ENCODE measurements around the gene ATR. TPM values are rescaled to one million over a fixed set of nuclear protein-coding genes. Genes with fewer than 3 reads are reported as not detected.

The ATR gene
- total RNA-seq, 1 experiment from 2014 or later = 24.7 TPM

DNA sequence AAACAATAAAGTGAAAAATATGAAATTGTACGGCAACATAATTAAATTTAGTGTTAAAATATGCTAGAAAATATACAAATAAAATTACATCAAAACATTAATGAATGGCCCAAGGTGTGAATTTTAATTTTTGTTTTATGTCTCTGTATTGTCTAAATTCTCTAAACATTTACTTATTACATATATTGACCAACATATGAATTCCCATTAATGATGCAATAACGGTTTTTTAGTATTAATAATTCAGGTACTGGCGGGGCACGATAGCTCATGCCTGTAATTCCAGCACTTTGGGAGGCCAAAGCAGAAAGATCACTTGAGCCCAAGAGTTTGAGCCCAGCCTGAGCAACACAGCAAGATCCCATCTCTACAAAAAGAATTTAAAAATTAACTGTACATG, 110.1 kb downstream of the ATR start:
- intact Hi-C loops (cut with micrococcal nuclease) = no loop called here
- no peak for DNase-seq (ENCODE audit: low read depth, low spot score)
- no TSS peak for BruUV-seq (replicated peaks)
- no peak for ATAC-seq
- ChIA-PET CTCF (no interaction called here), POLR2A (no interaction called here), RAD21 (ENCODE audit: low non-redundant PET in 1 of 2, low total read pairs in 2 of 2, uncharacterized antibody in 2 of 2, unreplicated experiment in 2 of 2) (no interaction called here)
- no peak overlapping the region for H3K4me2 ChIP-seq (ENCODE audit: low read length)
- no peaks in the 10 kb centered on the region for H3K9me2 ChIP-seq (ENCODE audit: insufficient read depth)
- no peak overlapping the region for H3K4me3 ChIP-seq (replicated peaks in 1 of 2; ENCODE audit: low read depth in 1 of 2, low read length in 2 of 2)
- no peaks in the 10 kb centered on the region for H3K79me2 ChIP-seq (ENCODE audit: insufficient read depth, low read length)
- H3K36me3 ChIP-seq (ENCODE audit: control insufficient read depth in 1 of 2, insufficient read depth in 2 of 2, low read length in 2 of 2) = no peaks in the 10 kb centered on the region
- no peak for TF ChIP-seq EZH2phosphoT487 (IDR thresholded peaks at IDR 0.05; ENCODE audit: borderline replicate concordance)
- no peak for TF ChIP-seq ZNF274 (IDR thresholded peaks at IDR 0.05; ENCODE audit: low read depth, low read length)
- TF ChIP-seq RAD21 (IDR thresholded peaks at IDR 0.05; ENCODE audit: low read depth) = no peak
- TF ChIP-seq YY1 (IDR thresholded peaks at IDR 0.05; ENCODE audit: extremely low read depth, insufficient replicate concordance, low read depth, low read length) = no peak
- no peak for TF ChIP-seq ZBTB33 (IDR thresholded peaks at IDR 0.05; ENCODE audit: extremely low read depth, insufficient replicate concordance, low read length)
- no peak for TF ChIP-seq EGR1 (IDR thresholded peaks at IDR 0.05; ENCODE audit: low read depth)
- no peak for TF ChIP-seq SRF (IDR thresholded peaks at IDR 0.05; ENCODE audit: low read depth)
- no peak for TF ChIP-seq SIN3A (IDR thresholded peaks at IDR 0.05; ENCODE audit: low read depth)
- TF ChIP-seq POLR2AphosphoS5 (IDR thresholded peaks at IDR 0.05; ENCODE audit: low read depth, low read length) = no peak
- no peak for TF ChIP-seq JUND (IDR thresholded peaks at IDR 0.05)
- TF ChIP-seq ELF1 (IDR thresholded peaks at IDR 0.05; ENCODE audit: borderline replicate concordance, low read depth) = no peak
- no peak for TF ChIP-seq POLR2A (IDR thresholded peaks at IDR 0.05; ENCODE audit: borderline replicate concordance, extremely low read depth, insufficient read depth, insufficient read length)
- TF ChIP-seq FOSL1 (IDR thresholded peaks at IDR 0.05; ENCODE audit: low read depth) = no peak
- no peak for TF ChIP-seq CBX3 (IDR thresholded peaks at IDR 0.05; ENCODE audit: low read depth)
- TF ChIP-seq TCF7L2 (IDR thresholded peaks at IDR 0.05; ENCODE audit: borderline replicate concordance, extremely low read depth, insufficient read depth, insufficient read length) = no peak
- no peak for TF ChIP-seq EZH2 (IDR thresholded peaks at IDR 0.05)
- no peak for TF ChIP-seq ZFX (IDR thresholded peaks at IDR 0.05)
- TF ChIP-seq MAX (IDR thresholded peaks at IDR 0.05) = no peak
- no peak overlapping the region for H3K9ac ChIP-seq (ENCODE audit: low read length)
- H4K20me1 ChIP-seq (ENCODE audit: insufficient read depth) = no peaks in the 10 kb centered on the region
- H3K9me3 ChIP-seq (ENCODE audit: control insufficient read depth in 1 of 2, insufficient read depth in 1 of 2, low read depth in 1 of 2, low read length in 2 of 2) = no peaks in the 10 kb centered on the region
- H3K27me3 ChIP-seq (ENCODE audit: insufficient read depth, low read length) = no peaks in the 10 kb centered on the region
- H3K27ac ChIP-seq (ENCODE audit: low read depth, low read length) = no peak overlapping the region
- no peak overlapping the region for H2AFZ ChIP-seq (ENCODE audit: low read depth, low read length, poor library complexity, severe bottlenecking)
- no peaks in the 10 kb centered on the region for H3K4me1 ChIP-seq (ENCODE audit: control insufficient read depth in 1 of 2, insufficient read depth in 2 of 2, low read length in 2 of 2)

Data from HCT116 (cell line).